HepG2 (cell line): Measurements from ENCODE around the gene NPW. TPM values are rescaled to one million over a fixed set of nuclear protein-coding genes. Genes with fewer than 3 reads are reported as not detected.

Experiments used
- DRAP1 ChIP-seq: IDR thresholded peaks from 2 replicates; pipeline ENCODE4 v1.6.1; 2016; ENCODE audit warnings: missing genetic modification reagents, missing compliant biosample characterization
- ELF3 ChIP-seq: IDR thresholded peaks from 2 replicates; pipeline ENCODE4 v1.6.1; 2016; ENCODE audit warnings: missing genetic modification reagents, missing compliant biosample characterization
- ERF ChIP-seq: IDR thresholded peaks from 2 replicates; pipeline ENCODE4 v1.6.1; 2018; ENCODE audit warnings: missing biosample characterization, missing genetic modification reagents
- GABPB1 ChIP-seq: IDR thresholded peaks from 2 replicates; pipeline ENCODE4 v1.6.1; 2016; ENCODE audit warnings: mild to moderate bottlenecking, missing genetic modification reagents, moderate library complexity, missing compliant biosample characterization
- GLI4 ChIP-seq: sonication (generic); formaldehyde crosslinking; IDR thresholded peaks from 2 replicates; pipeline ENCODE4 v1.5.1; 2020; ENCODE audit warnings: missing genetic modification reagents, mild to moderate bottlenecking, moderate library complexity, borderline replicate concordance
- IKZF4 ChIP-seq: sonication (generic); formaldehyde crosslinking; IDR thresholded peaks from 2 replicates; pipeline ENCODE4 v1.5.1; 2020; ENCODE audit warnings: borderline replicate concordance, mild to moderate bottlenecking, low read depth, missing genetic modification reagents; ENCODE audit errors: not compliant biosample characterization
- MIER2 ChIP-seq: IDR thresholded peaks from 2 replicates; pipeline ENCODE4 v1.6.1; 2016; ENCODE audit warnings: missing biosample characterization, missing genetic modification reagents
- NCOA5 ChIP-seq: sonication (generic); formaldehyde crosslinking; IDR thresholded peaks from 2 replicates; pipeline ENCODE4 v1.4.0; 2020; ENCODE audit warnings: missing genetic modification reagents
- NFYB ChIP-seq: sonication (generic); formaldehyde crosslinking; IDR thresholded peaks from 2 replicates; pipeline ENCODE4 v1.4.0; 2020; ENCODE audit warnings: missing genetic modification reagents
- RFX5 ChIP-seq: IDR thresholded peaks from 2 replicates; pipeline ENCODE4 v1.6.1; 2011; ENCODE audit warnings: low read depth, low read length, improper control_type of control experiment
- SIN3B ChIP-seq: fragments of 150-350 bp; IDR thresholded peaks from 2 replicates; pipeline ENCODE4 v1.6.1; 2014; ENCODE audit warnings: low read length
- SMARCE1 ChIP-seq: fragments of 450-650 bp; IDR thresholded peaks from 2 replicates; pipeline ENCODE4 v1.6.1; 2017; ENCODE audit warnings: borderline replicate concordance
- ZFP37 ChIP-seq: sonication (generic); formaldehyde crosslinking; IDR thresholded peaks from 2 replicates; pipeline ENCODE4 v1.4.0; 2020; ENCODE audit warnings: missing genetic modification reagents, borderline replicate concordance
- ZNF281 ChIP-seq: sonication (generic); formaldehyde crosslinking; IDR thresholded peaks from 2 replicates; pipeline ENCODE4 v1.4.0; 2020; ENCODE audit warnings: missing genetic modification reagents, borderline replicate concordance
- ZNF33A ChIP-seq: sonication (generic); formaldehyde crosslinking; IDR thresholded peaks from 2 replicates; pipeline ENCODE4 v1.5.1; 2020; ENCODE audit warnings: missing genetic modification reagents, mild to moderate bottlenecking, moderate library complexity, borderline replicate concordance
- ZNF430 ChIP-seq: sonication (generic); formaldehyde crosslinking; IDR thresholded peaks from 2 replicates; pipeline ENCODE4 v1.9.0; 2021; ENCODE audit warnings: mild to moderate bottlenecking, missing genetic modification reagents
- ZNF775 ChIP-seq: sonication (generic); formaldehyde crosslinking; IDR thresholded peaks from 2 replicates; pipeline ENCODE4 v1.4.0; 2020; ENCODE audit warnings: missing genetic modification reagents, mild to moderate bottlenecking, moderate library complexity, borderline replicate concordance
- polyA plus RNA-seq, 8 experiments: library from polyadenylated mRNA; depleted of rRNA in 3 of 8; stranded (reverse) in 7 of 8; unstranded in 1 of 8; fragments of >200 nt; fragmentation: Illumina TruSeq in 4 of 8; extraction: Trizol in 4 of 8; gene quantifications; 2 replicates each; pipeline versions ENCODE4 v1.2.1 to v1.2.3, GENCODE V29; 2011 to 2016; ENCODE audit warnings: low read depth in 4 of 8, missing spikeins in 1 of 8, mixed read lengths in 1 of 8; ENCODE audit not compliant: insufficient read depth in 1 of 8
- total RNA-seq, 5 experiments: library from RNA; depleted of rRNA; stranded (reverse); fragments of >200 nt; fragmentation: Illumina TruSeq; extraction: Trizol; gene quantifications; 2 replicates each; pipeline ENCODE4 v1.2.3, GENCODE V29; 2016; ENCODE audit warnings: low read depth in 1 of 5
- TF ChIP-seq, protein P1 (sequence below): sonication (generic); formaldehyde crosslinking; IDR thresholded peaks from one replicate; pipeline ENCODE4 v1.5.1; 2020; ENCODE audit warnings: mild to moderate bottlenecking, missing genetic modification reagents; ENCODE audit errors: not compliant biosample characterization

Gene NPW
- total and polyA plus RNA-seq, 2 of the 13 experiments (the other 11 are each of a cell fraction or from before 2014, with no cell fraction given), result 0.24 to 0.97 TPM

DNA sequence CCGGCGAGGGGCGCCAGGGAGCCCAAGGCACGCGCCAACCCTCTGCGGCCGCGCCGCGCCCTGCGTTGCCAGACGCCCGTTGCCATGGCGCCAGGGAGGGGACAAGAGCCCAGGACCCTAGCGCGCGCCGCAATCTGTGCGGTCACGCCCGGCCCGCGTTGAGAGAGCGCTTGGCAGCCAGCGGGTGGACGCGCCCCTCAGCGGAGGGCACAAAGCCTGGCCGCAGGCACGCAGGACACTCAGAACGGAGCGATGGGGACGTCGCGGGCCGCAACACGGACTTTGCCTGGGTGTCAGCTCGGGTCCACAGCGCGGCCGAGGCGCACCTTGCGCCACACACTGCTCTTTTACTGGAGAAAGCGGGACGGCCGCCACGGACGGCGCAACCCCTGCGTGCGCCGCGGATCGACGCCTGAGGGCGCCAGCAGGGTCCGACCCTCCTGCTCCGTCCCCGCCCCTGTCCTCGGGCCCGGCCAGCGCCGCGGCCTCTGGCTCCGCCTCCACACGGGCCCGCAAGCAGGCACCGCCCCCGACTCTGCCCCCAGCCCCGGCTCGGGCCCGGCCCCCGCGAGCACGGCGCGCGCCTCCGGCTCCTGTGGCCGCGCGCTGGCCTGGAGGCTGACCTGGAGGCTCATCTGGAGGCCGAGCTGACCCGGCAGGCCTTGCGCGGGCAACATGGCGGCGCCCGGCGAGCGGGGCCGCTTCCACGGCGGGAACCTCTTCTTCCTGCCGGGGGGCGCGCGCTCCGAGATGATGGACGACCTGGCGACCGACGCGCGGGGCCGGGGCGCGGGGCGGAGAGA, 35.8 kb upstream of the NPW start, which contains the start of gene GFER (continued):
- no peak for TF ChIP-seq ZNF775 (CRISPR knock-in tag)
- peak; percentile 43; the same call in 1 of the 2 replicates for TF ChIP-seq ZNF281 (CRISPR knock-in tag)
- TF ChIP-seq, protein P1, sequence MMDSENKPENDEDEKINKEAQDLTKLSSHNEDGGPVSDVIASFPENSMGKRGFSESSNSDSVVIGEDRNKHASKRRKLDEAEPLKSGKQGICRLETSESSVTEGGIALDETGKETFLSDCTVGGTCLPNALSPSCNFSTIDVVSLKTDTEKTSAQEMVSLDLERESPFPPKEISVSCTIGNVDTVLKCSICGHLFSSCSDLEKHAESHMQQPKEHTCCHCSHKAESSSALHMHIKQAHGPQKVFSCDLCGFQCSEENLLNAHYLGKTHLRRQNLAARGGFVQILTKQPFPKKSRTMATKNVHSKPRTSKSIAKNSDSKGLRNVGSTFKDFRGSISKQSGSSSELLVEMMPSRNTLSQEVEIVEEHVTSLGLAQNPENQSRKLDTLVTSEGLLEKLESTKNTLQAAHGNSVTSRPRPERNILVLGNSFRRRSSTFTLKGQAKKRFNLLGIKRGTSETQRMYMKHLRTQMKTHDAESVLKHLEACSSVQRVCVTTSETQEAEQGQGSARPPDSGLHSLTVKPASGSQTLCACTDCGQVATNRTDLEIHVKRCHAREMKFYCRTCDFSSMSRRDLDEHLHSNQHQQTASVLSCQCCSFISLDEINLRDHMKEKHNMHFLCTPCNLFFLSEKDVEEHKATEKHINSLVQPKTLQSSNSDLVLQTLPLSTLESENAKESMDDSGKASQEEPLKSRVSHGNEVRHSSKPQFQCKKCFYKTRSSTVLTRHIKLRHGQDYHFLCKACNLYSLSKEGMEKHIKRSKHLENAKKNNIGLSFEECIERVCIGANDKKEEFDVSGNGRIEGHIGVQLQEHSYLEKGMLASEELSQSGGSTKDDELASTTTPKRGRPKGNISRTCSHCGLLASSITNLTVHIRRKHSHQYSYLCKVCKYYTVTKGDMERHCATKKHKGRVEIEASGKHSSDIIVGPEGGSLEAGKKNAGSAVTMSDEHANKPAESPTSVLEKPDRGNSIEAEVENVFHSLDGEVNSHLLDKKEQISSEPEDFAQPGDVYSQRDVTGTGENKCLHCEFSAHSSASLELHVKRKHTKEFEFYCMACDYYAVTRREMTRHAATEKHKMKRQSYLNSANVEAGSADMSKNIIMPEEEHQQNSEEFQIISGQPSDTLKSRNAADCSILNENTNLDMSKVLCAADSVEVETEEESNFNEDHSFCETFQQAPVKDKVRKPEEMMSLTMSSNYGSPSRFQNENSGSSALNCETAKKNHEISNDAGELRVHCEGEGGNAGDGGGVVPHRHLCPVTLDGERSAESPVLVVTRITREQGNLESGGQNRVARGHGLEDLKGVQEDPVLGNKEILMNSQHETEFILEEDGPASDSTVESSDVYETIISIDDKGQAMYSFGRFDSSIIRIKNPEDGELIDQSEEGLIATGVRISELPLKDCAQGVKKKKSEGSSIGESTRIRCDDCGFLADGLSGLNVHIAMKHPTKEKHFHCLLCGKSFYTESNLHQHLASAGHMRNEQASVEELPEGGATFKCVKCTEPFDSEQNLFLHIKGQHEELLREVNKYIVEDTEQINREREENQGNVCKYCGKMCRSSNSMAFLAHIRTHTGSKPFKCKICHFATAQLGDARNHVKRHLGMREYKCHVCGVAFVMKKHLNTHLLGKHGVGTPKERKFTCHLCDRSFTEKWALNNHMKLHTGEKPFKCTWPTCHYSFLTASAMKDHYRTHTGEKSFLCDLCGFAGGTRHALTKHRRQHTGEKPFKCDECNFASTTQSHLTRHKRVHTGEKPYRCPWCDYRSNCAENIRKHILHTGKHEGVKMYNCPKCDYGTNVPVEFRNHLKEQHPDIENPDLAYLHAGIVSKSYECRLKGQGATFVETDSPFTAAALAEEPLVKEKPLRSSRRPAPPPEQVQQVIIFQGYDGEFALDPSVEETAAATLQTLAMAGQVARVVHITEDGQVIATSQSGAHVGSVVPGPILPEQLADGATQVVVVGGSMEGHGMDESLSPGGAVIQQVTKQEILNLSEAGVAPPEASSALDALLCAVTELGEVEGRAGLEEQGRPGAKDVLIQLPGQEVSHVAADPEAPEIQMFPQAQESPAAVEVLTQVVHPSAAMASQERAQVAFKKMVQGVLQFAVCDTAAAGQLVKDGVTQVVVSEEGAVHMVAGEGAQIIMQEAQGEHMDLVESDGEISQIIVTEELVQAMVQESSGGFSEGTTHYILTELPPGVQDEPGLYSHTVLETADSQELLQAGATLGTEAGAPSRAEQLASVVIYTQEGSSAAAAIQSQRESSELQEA, result peak; percentile 68
- TF ChIP-seq RFX5, result no peak
- peak; percentile 77; the same call in 1 of the 2 replicates for TF ChIP-seq ERF
- TF ChIP-seq ZNF33A, result 0 out of 2 replicates have a peak, but pooled peaks have one; percentile 72
- TF ChIP-seq SIN3B, result peak; percentile 77
- TF ChIP-seq ZFP37, result no peak
- TF ChIP-seq ELF3 (CRISPR knock-in tag), result no peak
- TF ChIP-seq GABPB1, result peak; percentile 74
- TF ChIP-seq DRAP1 (CRISPR knock-in tag), result peak; percentile 15; the same call in 1 of the 2 replicates
- TF ChIP-seq SMARCE1, result no peak
- TF ChIP-seq MIER2, result no peak
- peak; percentile 12 for TF ChIP-seq NFYB (CRISPR knock-in tag)
- no peak for TF ChIP-seq NCOA5 (CRISPR knock-in tag)
- TF ChIP-seq GLI4 (CRISPR knock-in tag), result no peak
- peak; percentile 59; the same call in 1 of the 2 replicates for TF ChIP-seq ZNF430
- TF ChIP-seq IKZF4, result peak; percentile 37
